ENCODE results near the gene NAP1L4.

NAP1L4 gene

GRCh38 chr11:2994336-2994730 lies 2.2 kb upstream of the NAP1L4 start:
- no peak for DNase-seq (ENCODE audit: low read depth in 2 of 2)

- no peak for DNase-seq (ENCODE audit: low read depth in 2 of 2)
Observed at GRCh38 chr11:2992997-2993325, 832 bp upstream of the NAP1L4 start.

- DNase-seq (ENCODE audit: low read depth in 2 of 2): peak in 1 of 2 experiments; percentile 18
Observed at GRCh38 chr11:2991452-2992233, 486 bp downstream of the NAP1L4 start.

- no peak for DNase-seq (ENCODE audit: low read depth in 2 of 2)
Observed at GRCh38 chr11:2990617-2991451, 1.3 kb downstream of the NAP1L4 start.

- no peak for DNase-seq (ENCODE audit: low read depth in 2 of 2)
Observed at GRCh38 chr11:2989551-2989950, 2.6 kb downstream of the NAP1L4 start.

GRCh38 chr11:2989006-2989405 lies 3.1 kb downstream of the NAP1L4 start:
- DNase-seq (ENCODE audit: low read depth in 2 of 2): no peak

- DNase-seq (ENCODE audit: low read depth in 2 of 2): no peak
Observed at GRCh38 chr11:2987881-2988861, 4.0 kb downstream of the NAP1L4 start.

- no peak for DNase-seq (ENCODE audit: low read depth in 2 of 2)
Observed at GRCh38 chr11:2983908-2984307, 8.2 kb downstream of the NAP1L4 start.

- DNase-seq (ENCODE audit: low read depth in 2 of 2): no peak
Observed at GRCh38 chr11:2982214-2982613, 9.9 kb downstream of the NAP1L4 start.

- no peak for DNase-seq (ENCODE audit: low read depth in 2 of 2)
Observed at GRCh38 chr11:2981130-2981529, 11.0 kb downstream of the NAP1L4 start.

GRCh38 chr11:2980168-2980840 lies 11.8 kb downstream of the NAP1L4 start:
- no peak for DNase-seq (ENCODE audit: low read depth in 2 of 2)

- no peak for DNase-seq (ENCODE audit: low read depth in 2 of 2)
Observed at GRCh38 chr11:2977113-2977512, 15.0 kb downstream of the NAP1L4 start.

GRCh38 chr11:2976294-2977063 lies 15.7 kb downstream of the NAP1L4 start:
- no peak for DNase-seq (ENCODE audit: low read depth in 2 of 2)

- no peak for DNase-seq (ENCODE audit: low read depth in 2 of 2)
Observed at GRCh38 chr11:2975594-2975993, 16.5 kb downstream of the NAP1L4 start.

- no peak for DNase-seq (ENCODE audit: low read depth in 2 of 2)
Observed at GRCh38 chr11:2974272-2974671, 17.9 kb downstream of the NAP1L4 start.

- DNase-seq (ENCODE audit: low read depth in 2 of 2): no peak
Observed at GRCh38 chr11:2968341-2968900, 23.7 kb downstream of the NAP1L4 start.

GRCh38 chr11:2964782-2965181 lies 27.3 kb downstream of the NAP1L4 start:
- no peak for DNase-seq (ENCODE audit: low read depth in 2 of 2)

GRCh38 chr11:2963761-2964160 lies 28.4 kb downstream of the NAP1L4 start:
- DNase-seq (ENCODE audit: low read depth in 2 of 2): no peak

GRCh38 chr11:2963112-2963754 lies 28.9 kb downstream of the NAP1L4 start:
- no peak for DNase-seq (ENCODE audit: low read depth in 2 of 2)

GRCh38 chr11:2961080-2961479 lies 31.0 kb downstream of the NAP1L4 start:
- DNase-seq (ENCODE audit: low read depth in 2 of 2): no peak
